CD4-positive, alpha-beta T cell (primary cell): Measurements from ENCODE around the gene CD44. TPM values are rescaled to one million over a fixed set of nuclear protein-coding genes. Genes with fewer than 3 reads are reported as not detected.

Experiments
- ATAC-seq: fragments of 200-7000 bp; cut with Tn5 transposase; one replicate; pipeline ENCODE4 v1.10.0; 2022; ENCODE audit warnings: mild to moderate bottlenecking; ENCODE audit not compliant: poor library complexity
- CTCF ChIA-PET: fragments of 350-600 bp; sonication (Branson Sonifier 250); formaldehyde crosslinking; loops from one replicate; lab custom pipeline; 2021; ENCODE audit warnings: antibody characterized with exemption, inconsistent platforms; lab: Charles Lee
- POLR2A ChIA-PET: fragments of 350-600 bp; sonication (Branson Sonifier 250); formaldehyde crosslinking; loops from one replicate; lab custom pipeline; 2021; ENCODE audit warnings: antibody characterized with exemption, inconsistent platforms; lab: Charles Lee
- DNase-seq, 14 experiments: peaks; one replicate each; pipeline ENCODE4 v3.0.0-alpha.2; 2013 to 2020; ENCODE audit warnings: mixed read lengths in 2 of 14
- H3K27ac ChIP-seq, 2 donors: one replicate each; pipeline versions ENCODE4 v1.5.1 to v1.7.0; 2013; ENCODE audit warnings: low read length in 2 of 2, low read depth in 1 of 2, mild to moderate bottlenecking in 1 of 2
- H3K27me3 ChIP-seq, 2 experiments: 1 replicate in 1 of 2; 2 replicates in 1 of 2; pipeline versions ENCODE4 v1.6.1 to v1.7.0; 2013; ENCODE audit warnings: low read length in 2 of 2, control low read depth in 1 of 2, mild to moderate bottlenecking in 1 of 2, moderate library complexity in 1 of 2; ENCODE audit not compliant: insufficient read depth in 2 of 2, control insufficient read depth in 1 of 2
- H3K36me3 ChIP-seq: one replicate; pipeline ENCODE4 v1.6.1; 2013; ENCODE audit warnings: low read length, control low read depth; ENCODE audit not compliant: insufficient read depth
- H3K4me1 ChIP-seq: one replicate; pipeline ENCODE4 v1.6.1; 2013; ENCODE audit warnings: low read length, control low read depth; ENCODE audit not compliant: insufficient read depth
- H3K4me3 ChIP-seq: one replicate; pipeline ENCODE4 v1.5.1; 2013; ENCODE audit warnings: mild to moderate bottlenecking, low read length, moderate library complexity
- H3K9me3 ChIP-seq, 2 experiments: 1 replicate in 1 of 2; 2 replicates in 1 of 2; pipeline versions ENCODE4 v1.6.1 to v1.7.0; 2013; ENCODE audit warnings: low read length in 2 of 2, mild to moderate bottlenecking in 2 of 2, control low read depth in 1 of 2, moderate library complexity in 1 of 2; ENCODE audit not compliant: control insufficient read depth in 1 of 2, insufficient read depth in 1 of 2
- H3K27ac Mint-ChIP-seq: one replicate; pipeline ENCODE4 v1.8.0; 2020; ENCODE audit warnings: mixed read lengths
- H3K27me3 Mint-ChIP-seq: one replicate; pipeline ENCODE4 v1.8.0; 2021; ENCODE audit warnings: mixed read lengths
- H3K36me3 Mint-ChIP-seq: one replicate; pipeline ENCODE4 v1.8.0; 2021; ENCODE audit warnings: low read depth, mixed read lengths
- H3K4me1 Mint-ChIP-seq: one replicate; pipeline ENCODE4 v1.8.0; 2021; ENCODE audit warnings: low read depth, mixed read lengths
- H3K4me3 Mint-ChIP-seq: one replicate; pipeline ENCODE4 v1.8.0; 2020; ENCODE audit warnings: mild to moderate bottlenecking, mixed read lengths
- H3K9me3 Mint-ChIP-seq: one replicate; pipeline ENCODE4 v1.8.0; 2020; ENCODE audit warnings: mixed read lengths
- intact Hi-C, 2 experiments: fragments of 100-400 bp; cut with DNase I in 1 of 2; cut with micrococcal nuclease in 1 of 2; formaldehyde crosslinking; loops; one replicate each; pipeline versions ENCODE4 v1.15.1 to v1.9.0; 2023 to 2025; cut with DNase I, micrococcal nuclease
- total RNA-seq, 174 experiments: library from RNA in 2 of 174; stranded (reverse) in 2 of 174; gene quantifications; one replicate each; pipeline ENCODE4 v1.2.3 and lab custom pipeline; 2021 to 2026
- TF ChIP-seq, protein P1 (sequence below): fragments of 200-600 bp; IDR thresholded peaks from one replicate; pipeline ENCODE4 v1.8.0; 2022; ENCODE audit warnings: antibody characterized with exemption, mild to moderate bottlenecking

CD44 gene
- total RNA-seq, 2 experiments from 2014 or later: 1,283 to 1,330 TPM

DNA sequence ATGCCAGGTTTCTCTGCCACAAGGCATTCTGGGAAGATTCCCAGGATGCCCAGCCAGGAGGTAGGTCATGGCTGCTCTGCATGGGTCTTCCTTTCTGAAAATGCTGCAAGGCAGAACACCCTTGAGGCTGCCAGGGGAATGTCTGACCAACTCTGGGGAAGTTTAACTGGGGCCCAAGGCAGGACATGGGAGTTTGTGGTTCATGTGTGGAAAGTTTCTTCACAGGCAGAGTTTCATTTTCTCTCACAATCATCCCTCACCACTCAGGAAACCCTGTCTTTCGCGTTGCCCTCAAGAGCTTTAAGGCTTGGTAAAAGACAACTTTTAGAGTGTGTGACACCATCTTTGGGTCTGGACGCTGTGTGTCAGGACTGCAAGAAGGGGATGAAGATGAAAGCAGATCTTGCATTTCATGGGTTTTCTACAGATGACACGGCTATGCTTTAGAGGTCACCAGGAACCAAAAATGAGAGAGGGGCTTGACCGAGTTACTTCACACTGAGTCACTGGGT is 133.5 kb downstream of the CD44 start:
- H3K4me3 ChIP-seq: no peak overlapping the region
- DNase-seq: peak in 11 of 14 experiments; percentile 2 to 68 (median 13)
- TF ChIP-seq, protein P1, sequence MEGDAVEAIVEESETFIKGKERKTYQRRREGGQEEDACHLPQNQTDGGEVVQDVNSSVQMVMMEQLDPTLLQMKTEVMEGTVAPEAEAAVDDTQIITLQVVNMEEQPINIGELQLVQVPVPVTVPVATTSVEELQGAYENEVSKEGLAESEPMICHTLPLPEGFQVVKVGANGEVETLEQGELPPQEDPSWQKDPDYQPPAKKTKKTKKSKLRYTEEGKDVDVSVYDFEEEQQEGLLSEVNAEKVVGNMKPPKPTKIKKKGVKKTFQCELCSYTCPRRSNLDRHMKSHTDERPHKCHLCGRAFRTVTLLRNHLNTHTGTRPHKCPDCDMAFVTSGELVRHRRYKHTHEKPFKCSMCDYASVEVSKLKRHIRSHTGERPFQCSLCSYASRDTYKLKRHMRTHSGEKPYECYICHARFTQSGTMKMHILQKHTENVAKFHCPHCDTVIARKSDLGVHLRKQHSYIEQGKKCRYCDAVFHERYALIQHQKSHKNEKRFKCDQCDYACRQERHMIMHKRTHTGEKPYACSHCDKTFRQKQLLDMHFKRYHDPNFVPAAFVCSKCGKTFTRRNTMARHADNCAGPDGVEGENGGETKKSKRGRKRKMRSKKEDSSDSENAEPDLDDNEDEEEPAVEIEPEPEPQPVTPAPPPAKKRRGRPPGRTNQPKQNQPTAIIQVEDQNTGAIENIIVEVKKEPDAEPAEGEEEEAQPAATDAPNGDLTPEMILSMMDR: no peak

DNA sequence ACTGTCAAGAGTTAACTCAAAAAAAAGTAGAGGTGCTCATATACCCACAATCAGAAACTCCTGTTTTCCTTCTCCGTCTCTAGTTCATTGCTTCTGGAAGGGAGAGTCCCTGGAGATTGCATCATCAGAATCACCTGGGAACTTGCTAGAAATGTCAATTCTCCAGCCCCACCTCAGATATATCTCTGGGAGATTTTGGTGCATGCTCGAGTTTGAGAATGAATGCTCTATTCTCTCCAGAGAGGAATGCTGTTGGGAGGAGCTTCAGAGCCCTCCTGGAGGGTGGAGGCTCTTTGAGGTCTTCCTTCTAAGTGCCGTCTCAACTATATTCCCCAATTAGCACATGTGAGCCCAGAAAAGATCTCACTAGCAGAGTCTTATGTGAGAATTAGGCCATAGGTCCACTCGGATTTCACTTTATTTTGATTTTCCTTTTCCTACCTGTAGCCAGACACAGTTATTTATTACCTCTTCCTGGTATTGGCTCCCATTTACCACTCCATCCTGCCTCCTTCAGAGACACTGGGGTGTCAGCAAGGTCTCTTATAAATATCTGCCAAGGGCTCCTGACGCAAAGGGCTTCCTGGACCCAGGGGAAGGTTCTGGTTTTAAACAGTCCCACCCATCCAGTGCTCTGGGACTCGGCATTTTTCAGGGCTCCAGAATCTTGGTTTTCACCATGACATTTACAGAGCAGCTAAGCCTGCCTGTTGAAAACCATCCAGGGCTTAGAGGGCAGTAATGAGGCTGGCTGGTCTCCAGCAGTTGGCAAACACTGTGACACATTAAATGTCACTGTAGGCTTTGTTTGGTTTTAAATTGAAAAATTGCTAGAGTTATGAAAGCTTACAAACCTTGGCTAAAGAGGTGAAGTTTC is 136.2 kb downstream of the CD44 start:
- H3K36me3 Mint-ChIP-seq: no peaks in the 10 kb centered on the region
- ATAC-seq (no peak), DNase-seq (no peak)
- no peak overlapping the region for H3K27ac Mint-ChIP-seq
- intact Hi-C loops: no loop called here
- peaks cover 15% of the 10 kb centered on the region for H3K4me1 ChIP-seq
- H3K9me3 Mint-ChIP-seq: peaks cover 3% of the 10 kb centered on the region
- no peak overlapping the region for H3K4me3 ChIP-seq
- H3K9me3 ChIP-seq: no peaks in the 10 kb centered on the region
- H3K27me3 Mint-ChIP-seq: no peaks in the 10 kb centered on the region
- no peaks in the 10 kb centered on the region for H3K36me3 ChIP-seq
- no peak overlapping the region for H3K27ac ChIP-seq
- H3K4me1 Mint-ChIP-seq: peaks cover 22% of the 10 kb centered on the region
- no peak overlapping the region for H3K4me3 Mint-ChIP-seq
- ChIA-PET POLR2A (interaction anchor here (1.2 kb wide), 1 partner anchor 39 kb away, joined by 3 read pairs; no protein-coding TSS in a partner anchor), CTCF (interaction anchor here (1.3 kb wide), 1 partner anchor 28 kb away, joined by 3 read pairs; no protein-coding TSS in a partner anchor)
- TF ChIP-seq, protein P1: no peak
- H3K27me3 ChIP-seq: no peaks in the 10 kb centered on the region

More for the DNA sequence above, 133.5 kb downstream of the CD44 start:
- intact Hi-C loops: no loop called here
- H3K27ac ChIP-seq: peak overlapping the region in 1 of 2 donors; percentile 31
- Mint-ChIP-seq H3K36me3 (no peaks in the 10 kb centered on the region), H3K27me3 (no peaks in the 10 kb centered on the region), H3K27ac (peak overlapping the region; percentile 69), H3K9me3 (no peaks in the 10 kb centered on the region), H3K4me3 (peak overlapping the region; percentile 50), H3K4me1 (peaks cover 22% of the 10 kb centered on the region)
- CTCF ChIA-PET: interaction anchor here (1.6 kb wide), 1 partner anchor 26 kb away, joined by 3 read pairs; no protein-coding TSS in a partner anchor
- H3K4me1 ChIP-seq: peaks cover 15% of the 10 kb centered on the region
- H3K27me3 ChIP-seq: no peaks in the 10 kb centered on the region
- ATAC-seq: peak; percentile 51
- H3K9me3 ChIP-seq: no peaks in the 10 kb centered on the region
- POLR2A ChIA-PET: no interaction called here
- no peaks in the 10 kb centered on the region for H3K36me3 ChIP-seq

DNA sequence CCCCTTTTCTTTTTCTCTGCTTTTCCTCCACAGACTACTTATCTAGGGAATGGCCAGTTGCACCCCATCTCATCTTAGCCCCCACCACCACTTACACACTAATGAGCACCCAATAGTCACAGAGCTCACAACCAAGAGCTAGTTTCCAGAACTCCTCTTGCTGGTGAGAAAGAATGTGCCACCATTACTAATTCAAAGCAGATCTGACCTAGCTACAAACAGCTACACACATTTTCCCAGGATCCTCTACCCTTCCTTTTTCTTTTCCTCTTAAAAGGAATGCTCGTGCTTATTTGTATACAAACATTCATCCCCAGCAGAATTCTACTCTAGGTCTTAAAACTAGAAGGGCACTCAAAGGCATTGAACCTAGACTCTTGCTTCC is 136.8 kb downstream of the CD44 start:
- Histone ChIP-seq H3K27ac (no peak overlapping the region), H3K4me3 (no peak overlapping the region), H3K4me1 (peaks cover 15% of the 10 kb centered on the region), H3K36me3 (no peaks in the 10 kb centered on the region), H3K27me3 (no peaks in the 10 kb centered on the region), H3K9me3 (no peaks in the 10 kb centered on the region)
- DNase-seq (no peak), ATAC-seq (no peak)
- intact Hi-C loops: no loop called here
- CTCF ChIA-PET: no interaction called here
- TF ChIP-seq, protein P1: no peak
- peaks cover 22% of the 10 kb centered on the region for H3K4me1 Mint-ChIP-seq
- no peaks in the 10 kb centered on the region for H3K27me3 Mint-ChIP-seq
- no peak overlapping the region for H3K27ac Mint-ChIP-seq
- H3K9me3 Mint-ChIP-seq: peaks cover 3% of the 10 kb centered on the region
- POLR2A ChIA-PET: interaction anchor here (1.2 kb wide), 1 partner anchor 40 kb away, joined by 3 read pairs; no protein-coding TSS in a partner anchor
- H3K36me3 Mint-ChIP-seq: no peaks in the 10 kb centered on the region
- H3K4me3 Mint-ChIP-seq: no peak overlapping the region
